ENCODE results near the gene LACTBL1.

The LACTBL1 gene

DNA sequence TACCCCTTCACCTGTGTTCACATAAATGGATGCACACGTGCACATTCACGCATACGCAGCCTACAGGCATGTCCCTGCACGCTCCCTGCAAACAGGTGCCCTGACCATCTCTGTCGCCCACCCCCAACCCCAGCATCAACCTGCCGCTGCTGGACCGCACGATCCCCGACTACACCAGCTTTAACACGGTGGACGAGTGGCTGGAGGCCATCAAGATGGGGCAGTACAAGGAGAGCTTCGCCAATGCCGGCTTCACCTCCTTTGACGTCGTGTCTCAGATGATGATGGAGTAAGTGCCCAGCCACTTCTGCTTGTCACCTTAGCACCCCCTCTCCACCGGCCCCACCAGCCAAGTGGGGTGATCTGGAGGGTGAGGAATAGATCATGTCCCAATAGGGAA is 60.4 kb downstream of the LACTBL1 start:
- Histone ChIP-seq H3K27me3 (replicated peaks; ENCODE audit: insufficient read depth, low read length) (peaks cover 92% of the 10 kb centered on the region), H3K27ac (ENCODE audit: low read length) (no peak overlapping the region), H3K4me2 (ENCODE audit: low read depth, low read length) (no peak overlapping the region), H3K9me2 (replicated peaks; ENCODE audit: insufficient read depth, low read length) (no peaks in the 10 kb centered on the region), H3F3A (ENCODE audit: insufficient read depth, low read length) (no peaks in the 10 kb centered on the region), H3K79me2 (ENCODE audit: low read length) (no peaks in the 10 kb centered on the region), H3K36me3 (replicated peaks; ENCODE audit: insufficient read depth, low read length) (no peaks in the 10 kb centered on the region), H3K9ac (ENCODE audit: low read length) (no peak overlapping the region), H2AFZ (ENCODE audit: low read length) (no peak overlapping the region), H3K4me1 (ENCODE audit: low read length) (no peaks in the 10 kb centered on the region), H4K20me1 (ENCODE audit: insufficient read depth, low read length) (no peaks in the 10 kb centered on the region), H3K4me3 (ENCODE audit: low read length) (no peak overlapping the region), H3K9me3 (replicated peaks; ENCODE audit: insufficient read depth, low read length) (no peaks in the 10 kb centered on the region)
- DNase-seq = no peak
- TF ChIP-seq CTCF (IDR thresholded peaks at IDR 0.05; ENCODE audit: low read length) (no peak), EZH2phosphoT487 (IDR thresholded peaks at IDR 0.05; ENCODE audit: low read length) (no peak), EZH2 (optimal IDR thresholded peaks at IDR 0.05; ENCODE audit: low read depth, low read length) (no peak)

- DNase-seq = no peak
- peaks cover 96% of the 10 kb centered on the region for H3K27me3 ChIP-seq (replicated peaks; ENCODE audit: insufficient read depth, low read length)
- no peaks in the 10 kb centered on the region for H3K9me2 ChIP-seq (replicated peaks; ENCODE audit: insufficient read depth, low read length)
- no peak overlapping the region for H2AFZ ChIP-seq (ENCODE audit: low read length)
- H3K9ac ChIP-seq (ENCODE audit: low read length) = no peak overlapping the region
- H3F3A ChIP-seq (ENCODE audit: insufficient read depth, low read length) = no peaks in the 10 kb centered on the region
- H3K4me2 ChIP-seq (ENCODE audit: low read depth, low read length) = no peak overlapping the region
- H3K36me3 ChIP-seq (replicated peaks; ENCODE audit: insufficient read depth, low read length) = no peaks in the 10 kb centered on the region
- no peaks in the 10 kb centered on the region for H3K4me1 ChIP-seq (ENCODE audit: low read length)
- H3K27ac ChIP-seq (ENCODE audit: low read length) = no peak overlapping the region
- H4K20me1 ChIP-seq (ENCODE audit: insufficient read depth, low read length) = no peaks in the 10 kb centered on the region
- TF ChIP-seq CTCF (IDR thresholded peaks at IDR 0.05; ENCODE audit: low read length) = no peak
- H3K4me3 ChIP-seq (ENCODE audit: low read length) = no peak overlapping the region
- no peaks in the 10 kb centered on the region for H3K79me2 ChIP-seq (ENCODE audit: low read length)
- H3K9me3 ChIP-seq (replicated peaks; ENCODE audit: insufficient read depth, low read length) = no peaks in the 10 kb centered on the region
These were observed 61.5 kb downstream of the LACTBL1 start for GRCh38 chr1:22910986-22911651.

DNA sequence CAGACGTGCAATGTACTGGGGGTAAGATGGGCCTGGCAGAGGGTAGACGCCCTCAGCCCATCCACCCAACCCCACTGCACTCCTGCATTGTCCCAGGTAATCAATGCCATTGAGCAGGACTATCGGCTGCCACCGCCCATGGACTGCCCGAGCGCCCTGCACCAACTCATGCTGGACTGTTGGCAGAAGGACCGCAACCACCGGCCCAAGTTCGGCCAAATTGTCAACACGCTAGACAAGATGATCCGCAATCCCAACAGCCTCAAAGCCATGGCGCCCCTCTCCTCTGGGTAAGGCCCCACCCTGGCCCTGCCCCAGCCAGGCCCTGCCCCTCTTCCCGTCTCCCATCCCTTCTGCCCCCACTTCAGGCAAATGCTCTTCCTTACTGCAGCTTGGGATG is 62.4 kb downstream of the LACTBL1 start:
- Histone ChIP-seq H3K36me3 (replicated peaks; ENCODE audit: insufficient read depth, low read length) (no peaks in the 10 kb centered on the region), H3K79me2 (ENCODE audit: low read length) (no peaks in the 10 kb centered on the region), H3K4me1 (ENCODE audit: low read length) (no peaks in the 10 kb centered on the region), H4K20me1 (ENCODE audit: insufficient read depth, low read length) (no peaks in the 10 kb centered on the region), H3F3A (ENCODE audit: insufficient read depth, low read length) (no peaks in the 10 kb centered on the region), H3K4me2 (ENCODE audit: low read depth, low read length) (no peak overlapping the region), H3K9me2 (replicated peaks; ENCODE audit: insufficient read depth, low read length) (no peaks in the 10 kb centered on the region), H3K27me3 (replicated peaks; ENCODE audit: insufficient read depth, low read length) (peaks cover 96% of the 10 kb centered on the region), H2AFZ (ENCODE audit: low read length) (no peak overlapping the region), H3K9ac (ENCODE audit: low read length) (no peak overlapping the region), H3K9me3 (replicated peaks; ENCODE audit: insufficient read depth, low read length) (no peaks in the 10 kb centered on the region), H3K27ac (ENCODE audit: low read length) (no peak overlapping the region), H3K4me3 (ENCODE audit: low read length) (no peak overlapping the region)
- no peak for DNase-seq
- no peak for TF ChIP-seq EZH2phosphoT487 (IDR thresholded peaks at IDR 0.05; ENCODE audit: low read length)
- no peak for TF ChIP-seq CTCF (IDR thresholded peaks at IDR 0.05; ENCODE audit: low read length)
- no peak for TF ChIP-seq EZH2 (optimal IDR thresholded peaks at IDR 0.05; ENCODE audit: low read depth, low read length)

All from MM.1S (cell line).